Midbrain (tissue), 1 donor: Measurements from ENCODE around the gene PLPPR3.

Source experiments
- DNase-seq: peaks from one replicate; lab custom pipeline; 2025; lab: John Stamatoyannopoulos, UW

The PLPPR3 gene

GRCh38 chr19:772730-773436 lies 48.9 kb downstream of the PLPPR3 start:
- no peak for DNase-seq

DNA sequence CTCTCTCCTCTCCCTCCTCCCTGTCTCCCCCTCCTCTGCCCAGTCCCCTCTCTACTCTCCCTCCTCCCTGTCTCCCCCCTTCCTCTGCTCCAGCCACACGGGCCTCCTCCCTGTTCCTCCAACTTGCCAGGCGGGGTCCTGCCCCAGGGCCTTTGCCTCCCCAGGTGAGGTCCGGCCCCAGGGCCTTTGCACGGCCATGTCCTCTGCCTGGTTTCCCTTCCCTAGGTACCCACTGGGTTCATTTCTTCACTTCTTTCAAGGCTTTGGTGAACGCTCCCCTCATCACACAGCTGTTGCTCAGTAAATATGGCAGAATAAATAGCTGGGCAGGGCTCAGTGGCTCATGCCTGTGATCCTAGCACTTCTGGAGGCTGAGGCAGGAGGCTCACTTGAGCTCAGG lies 49.7 kb downstream of the PLPPR3 start:
- no peak for DNase-seq

DNA sequence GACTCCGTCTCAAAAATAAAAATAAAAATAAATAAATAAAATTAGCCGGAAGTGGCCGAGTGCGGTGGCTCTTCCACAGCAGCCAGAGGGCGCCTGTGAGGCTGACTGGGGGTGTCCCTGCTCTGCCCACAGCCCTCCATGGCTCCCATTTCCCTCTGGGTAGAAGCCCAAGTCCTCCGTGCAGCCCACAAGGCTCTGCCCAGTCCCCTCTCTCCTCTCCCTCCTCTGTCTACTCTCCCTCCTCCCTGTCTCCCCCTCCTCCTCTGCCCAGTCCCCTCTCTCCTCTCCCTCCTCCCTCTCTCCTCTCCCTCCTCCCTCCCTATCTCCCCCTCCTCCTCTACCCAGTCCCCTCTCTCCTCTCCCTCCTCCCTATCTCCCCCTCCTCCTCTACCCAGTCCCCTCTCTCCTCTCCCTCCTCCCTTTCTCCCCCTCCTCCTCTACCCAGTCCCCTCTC lies 50.4 kb downstream of the PLPPR3 start:
- no peak for DNase-seq

GRCh38 chr19:769616-770015 lies 52.1 kb downstream of the PLPPR3 start:
- DNase-seq = no peak

DNA sequence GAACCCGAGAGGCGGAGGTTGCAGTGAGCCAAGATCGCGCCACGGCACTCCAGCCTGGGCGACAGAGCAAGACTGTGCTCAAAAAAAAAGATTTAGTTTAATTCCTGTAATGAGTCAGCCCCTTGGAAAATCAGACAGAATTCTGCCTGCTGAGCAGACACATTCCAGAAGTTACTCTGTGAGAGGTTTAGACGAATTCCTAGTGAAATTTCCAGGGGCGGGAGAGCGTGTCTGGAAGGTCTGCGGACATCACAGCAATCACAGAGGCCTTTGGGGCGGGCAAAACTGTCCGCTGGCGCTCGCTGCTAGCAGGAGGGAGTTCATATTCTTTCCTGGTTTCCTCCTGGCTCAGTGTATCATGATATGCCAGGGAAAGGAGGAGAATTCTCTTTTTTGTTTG lies 53.3 kb downstream of the PLPPR3 start:
- no peak for DNase-seq

DNA sequence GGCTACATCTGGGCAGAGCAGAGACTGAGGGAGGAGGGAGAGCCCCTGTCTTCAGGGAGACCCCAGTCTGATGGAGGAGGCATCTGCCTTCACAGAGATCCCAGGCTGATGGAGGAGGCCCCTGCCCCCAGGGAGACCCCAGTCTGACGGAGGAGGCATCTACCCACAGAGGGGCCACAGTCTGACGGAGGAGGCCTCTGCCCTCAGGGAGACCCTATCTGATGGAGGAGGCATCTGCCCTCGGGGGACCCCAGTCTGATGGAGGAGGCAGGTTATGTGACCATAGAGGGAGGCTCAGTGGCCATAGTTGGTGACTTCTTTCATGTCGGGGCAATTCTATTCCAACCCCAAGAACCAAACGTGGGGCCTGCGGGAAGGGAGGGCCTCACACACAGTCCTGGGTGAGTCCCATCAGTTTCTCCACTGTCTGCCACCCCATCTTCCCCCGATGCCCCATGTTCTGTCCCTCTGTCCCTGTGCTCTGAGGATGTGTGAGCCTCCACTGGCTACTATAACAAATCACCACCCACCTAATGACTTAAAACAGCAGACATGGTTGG lies 56.5 kb downstream of the PLPPR3 start:
- DNase-seq = no peak

DNA sequence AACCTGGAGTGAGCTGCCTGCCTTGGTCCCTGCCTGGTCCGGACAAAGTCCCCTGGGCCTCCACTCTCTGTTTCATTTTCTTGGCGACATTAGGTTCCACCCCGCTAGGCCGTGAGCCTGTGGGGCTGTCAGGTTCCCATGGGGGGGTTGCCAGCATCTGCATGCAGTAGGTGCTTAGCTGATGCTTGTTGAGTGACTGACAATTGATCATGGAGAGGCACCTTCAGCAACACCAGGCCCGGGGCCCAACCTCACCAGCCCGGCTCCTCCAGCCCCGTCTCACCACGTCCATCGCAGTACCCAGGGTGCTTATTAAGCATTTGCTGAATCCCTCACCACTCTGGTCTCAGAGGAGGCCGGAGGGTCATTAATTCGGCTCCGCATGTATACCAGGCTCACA lies 57.5 kb downstream of the PLPPR3 start:
- DNase-seq = no peak

DNA sequence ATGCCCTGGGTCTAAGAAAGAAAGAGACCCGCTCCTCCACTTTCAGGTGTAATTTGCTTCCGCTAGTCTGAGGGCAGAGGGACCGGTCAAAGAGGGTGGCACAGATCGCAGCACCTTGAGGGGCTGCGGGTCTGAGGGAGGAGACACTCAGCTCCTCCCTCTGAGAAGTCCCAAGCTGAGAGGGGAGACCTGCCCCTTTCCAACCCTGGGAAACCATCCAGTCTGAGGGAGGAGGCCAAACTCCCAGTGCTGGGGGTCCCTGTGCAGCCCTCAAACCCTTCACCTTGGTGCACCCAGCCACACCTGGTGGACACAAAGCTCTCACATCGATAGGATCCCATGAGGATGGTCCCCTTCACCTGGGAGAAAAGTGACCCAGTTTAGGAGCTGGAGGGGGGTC lies 57.9 kb downstream of the PLPPR3 start:
- DNase-seq = no peak

DNA sequence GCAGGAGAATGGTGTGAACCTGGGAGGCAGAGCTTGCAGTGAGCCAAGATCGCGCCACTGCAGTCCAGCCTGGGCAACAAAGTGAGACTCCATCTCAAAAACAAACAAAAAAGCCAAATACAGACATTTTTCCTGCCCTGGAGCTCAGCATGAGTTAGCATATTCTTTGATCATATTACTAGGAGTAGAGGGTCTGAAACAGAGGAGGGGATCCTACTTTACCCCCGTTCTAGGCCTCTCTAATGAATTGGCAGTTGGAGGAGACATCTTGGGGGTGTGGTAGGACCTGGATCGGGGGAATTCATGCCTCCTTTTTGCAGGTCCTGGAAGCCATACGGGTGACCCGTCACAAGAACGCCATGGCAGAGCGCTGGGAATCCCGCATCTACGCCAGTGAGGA lies 58.6 kb downstream of the PLPPR3 start:
- no peak for DNase-seq
